T47D (cell line): ENCODE results near the gene LTBP1.
A peak's percentile ranks its signal among the peaks of the same experiment; 100 is the strongest.
"Not testable (repeated sequence)": the region's sequence is repeated elsewhere in the genome, so short reads cannot be mapped to it uniquely, and the experiment has no call there.

ENCODE experiments used
- DNase-seq, 2 experiments: peaks; one replicate each; pipeline versions ENCODE4 v3.0.0 to v3.0.0-alpha.2; 2011 to 2012; ENCODE audit warnings: low read depth in 1 of 2, low spot score in 1 of 2
- JUND ChIP-seq: IDR thresholded peaks from 2 replicates; pipeline ENCODE4 v1.6.1; 2012; ENCODE audit warnings: low read depth
- in situ Hi-C: cut with HindIII; loops from 2 replicates; pipeline ENCODE4 v1.10.0; 2016; ENCODE audit warnings: low sequenced_read_pairs, low pct_unique_long_range_greater_than_20kb

The LTBP1 gene

DNA sequence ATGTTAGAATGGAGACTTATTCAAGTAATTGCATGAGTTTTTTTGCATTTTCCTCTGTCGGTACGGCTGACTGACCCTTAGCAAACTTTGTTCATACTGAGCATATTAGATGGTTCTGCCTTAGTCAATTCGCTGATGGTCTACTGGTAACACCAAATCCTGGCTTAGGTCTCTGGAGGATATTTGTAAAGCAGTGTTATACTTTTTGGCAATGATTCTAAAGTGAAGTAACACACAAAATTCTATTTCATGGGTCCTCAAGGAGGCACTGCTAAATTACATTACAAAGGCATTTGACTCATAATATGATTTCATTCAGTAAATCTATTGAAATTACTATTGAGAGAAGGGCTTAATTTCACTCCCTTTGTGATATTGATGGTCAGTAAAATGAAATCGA lies 282.9 kb downstream of the LTBP1 start:
- no peak for TF ChIP-seq JUND
- in situ Hi-C loops = no loop called here
- no peak for DNase-seq

DNA sequence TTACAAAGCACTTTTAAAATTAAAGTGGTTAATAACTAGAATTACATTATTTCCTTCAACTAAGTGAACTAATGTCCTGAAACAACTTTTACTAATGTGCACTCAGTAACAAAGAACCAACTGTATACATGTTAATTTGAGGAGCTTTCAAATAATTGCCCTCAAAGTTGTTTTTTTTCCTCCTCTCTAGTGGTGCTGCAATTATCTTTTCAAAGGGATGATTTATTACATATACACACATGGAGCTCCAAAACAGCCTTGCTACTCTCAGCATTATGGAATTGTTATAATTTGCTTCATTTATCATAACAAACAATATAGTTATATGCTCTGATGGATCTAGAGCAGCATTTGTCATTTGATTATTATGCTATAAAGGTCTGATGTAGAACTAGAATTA lies 283.4 kb downstream of the LTBP1 start:
- TF ChIP-seq JUND = no peak
- in situ Hi-C loops = no loop called here
- DNase-seq = no peak

DNA sequence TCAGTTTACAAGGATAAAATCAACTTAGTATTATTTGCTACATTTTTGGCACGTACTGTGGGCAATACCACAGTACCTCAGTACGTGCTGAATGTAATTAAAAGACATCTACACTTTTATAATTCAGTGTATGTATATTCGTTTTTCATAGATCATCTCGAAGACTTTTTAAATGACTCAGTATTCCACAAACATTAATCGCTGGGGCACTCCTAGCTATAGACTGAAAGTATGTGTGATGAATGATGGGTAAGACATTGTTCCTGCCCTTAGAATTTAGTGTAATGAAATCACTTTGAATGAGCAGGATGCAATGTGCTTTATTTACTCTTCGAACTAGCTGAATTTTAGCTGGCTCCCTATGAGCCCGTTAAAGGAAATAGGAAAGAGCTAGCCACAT lies 284.1 kb downstream of the LTBP1 start:
- no peak for DNase-seq
- TF ChIP-seq JUND = no peak
- in situ Hi-C loops = no loop called here

DNA sequence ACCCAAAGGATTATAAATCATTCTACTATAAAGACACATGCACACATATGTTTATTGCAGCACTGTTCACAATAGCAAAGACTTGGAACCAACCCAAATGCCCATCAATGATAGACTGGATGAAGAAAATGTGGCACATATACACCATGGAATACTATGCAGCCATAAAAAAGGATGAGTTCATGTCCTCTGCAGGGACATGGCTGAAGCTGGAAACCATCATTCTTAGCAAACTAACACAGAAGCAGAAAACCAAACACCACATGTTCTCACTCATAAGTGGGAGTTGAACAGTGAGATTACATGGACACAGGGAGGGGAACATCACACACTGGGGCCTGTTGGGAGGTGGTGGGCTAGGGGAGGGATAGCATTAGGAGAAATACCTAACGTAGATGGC lies 288.8 kb downstream of the LTBP1 start:
- DNase-seq, in situ Hi-C loops: not testable (repeated sequence)

DNA sequence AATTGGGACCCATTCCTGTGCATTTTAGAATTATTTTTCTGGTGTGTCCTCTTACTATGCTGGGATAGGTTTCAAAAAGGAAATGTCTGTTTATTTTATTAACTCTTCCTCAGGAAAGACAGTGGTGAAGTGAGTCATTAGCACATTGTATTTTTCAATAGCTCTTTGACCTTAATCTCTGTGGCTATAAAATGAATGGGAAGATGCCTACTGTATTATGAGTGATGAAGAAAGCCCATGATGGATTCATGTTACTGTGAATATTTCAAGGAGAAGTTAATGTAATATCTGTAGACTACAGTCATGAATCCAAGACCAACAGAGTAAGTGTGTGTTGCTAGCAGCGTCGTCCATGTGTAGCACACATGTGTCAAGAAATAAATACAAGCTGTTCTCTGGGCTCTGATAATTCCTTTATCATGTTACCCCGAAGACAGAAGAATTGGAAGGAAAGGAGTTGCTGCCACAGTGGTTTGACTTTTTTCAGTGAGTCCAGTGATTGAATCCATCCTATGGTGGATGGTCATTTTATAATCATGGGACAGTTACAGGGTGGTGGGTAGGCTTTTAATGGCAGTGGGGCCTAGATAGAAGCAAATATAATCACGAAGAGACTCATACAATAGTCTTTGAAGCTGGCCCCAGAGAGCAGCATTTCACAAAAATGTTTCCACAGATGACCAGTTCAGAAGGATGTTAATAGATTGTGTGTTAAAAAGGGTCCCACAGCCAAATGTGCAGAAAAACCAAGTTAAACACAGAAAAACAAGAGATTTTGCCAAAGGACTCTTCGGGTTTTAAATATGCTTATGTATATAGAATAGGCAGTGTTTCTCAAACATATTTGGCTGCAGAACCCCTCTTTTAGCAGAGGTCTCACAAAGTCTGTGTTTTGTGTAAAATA lies 290.0 kb downstream of the LTBP1 start:
- in situ Hi-C loops = no loop called here
- no peak for TF ChIP-seq JUND
- no peak for DNase-seq

DNA sequence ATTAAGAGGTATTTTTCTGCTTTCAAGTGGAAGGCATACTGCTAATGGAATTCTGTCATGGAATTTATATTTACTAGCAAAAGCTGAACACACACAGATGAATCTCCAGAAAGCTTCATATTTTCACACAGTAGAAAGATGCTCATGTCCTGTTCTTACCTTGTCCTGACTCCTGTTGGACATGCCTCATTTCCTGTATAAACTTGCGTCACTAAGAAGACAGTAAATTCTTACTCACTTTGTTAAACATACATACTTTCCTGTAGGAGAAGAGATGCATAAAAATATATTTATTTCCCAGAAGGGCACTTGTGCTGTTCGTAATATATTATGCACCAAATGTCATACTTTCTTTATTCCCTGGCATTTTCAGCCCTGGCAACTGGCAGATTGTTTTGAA lies 291.4 kb downstream of the LTBP1 start:
- no peak for DNase-seq
- in situ Hi-C loops = no loop called here
- no peak for TF ChIP-seq JUND

DNA sequence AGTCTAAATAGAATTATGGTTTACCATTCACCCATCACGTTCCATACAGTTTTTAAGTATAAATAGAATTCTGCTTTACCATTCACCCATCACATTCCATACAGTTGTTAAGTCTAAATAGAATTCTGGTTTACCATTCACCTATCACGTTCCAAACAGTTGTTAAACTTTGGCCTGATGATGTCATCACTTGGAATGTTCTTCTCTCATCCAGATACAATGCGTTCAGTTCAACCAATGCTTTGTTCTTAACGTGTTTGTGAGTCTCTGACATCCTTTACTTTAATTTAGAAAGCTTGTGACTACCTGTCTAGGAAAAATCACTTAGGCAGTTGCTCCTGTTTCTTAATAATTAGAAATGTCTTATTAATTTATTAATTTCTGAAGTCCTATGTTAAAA lies 293.4 kb downstream of the LTBP1 start:
- in situ Hi-C loops = no loop called here
- no peak for TF ChIP-seq JUND
- no peak for DNase-seq

DNA sequence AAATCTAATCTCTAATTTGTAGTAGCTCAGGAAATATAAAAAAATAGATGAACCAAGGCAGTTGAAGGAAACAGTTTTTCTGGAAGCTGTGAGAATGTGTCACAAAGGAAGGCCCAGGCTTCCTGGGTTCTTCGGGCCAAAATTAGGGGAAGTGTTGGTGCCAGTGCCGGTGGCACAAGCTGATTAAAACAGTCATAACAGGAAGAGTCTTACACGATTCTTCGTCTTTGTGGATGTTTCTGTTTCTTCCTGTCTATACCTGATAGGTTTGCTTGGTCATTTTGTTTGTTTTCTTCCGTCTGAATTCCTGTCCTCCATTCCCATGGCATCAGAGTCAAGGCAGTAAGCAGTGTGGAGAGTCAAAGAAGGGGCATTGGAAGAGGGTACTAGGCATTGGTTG lies 294.3 kb downstream of the LTBP1 start:
- no peak for TF ChIP-seq JUND
- in situ Hi-C loops = no loop called here
- no peak for DNase-seq

DNA sequence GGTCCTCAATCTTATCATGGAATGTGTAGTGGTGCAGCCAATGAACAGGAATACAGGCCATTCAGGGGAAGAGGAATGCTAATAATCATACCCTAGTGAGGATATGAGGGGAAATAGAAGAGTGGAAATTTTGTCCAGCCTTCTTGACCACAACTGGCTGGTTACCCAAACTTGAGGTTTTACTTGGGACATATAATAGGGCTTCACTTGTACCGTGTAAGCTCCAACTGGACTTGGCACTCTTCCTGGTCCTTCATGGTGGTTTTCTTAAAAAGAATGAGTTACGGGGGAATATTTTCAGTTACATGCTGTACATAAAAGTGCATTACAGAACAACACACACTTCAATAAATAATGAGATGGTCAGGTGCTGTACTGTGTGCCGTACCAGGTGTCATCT lies 294.8 kb downstream of the LTBP1 start:
- in situ Hi-C loops = no loop called here
- TF ChIP-seq JUND = no peak
- DNase-seq = no peak

DNA sequence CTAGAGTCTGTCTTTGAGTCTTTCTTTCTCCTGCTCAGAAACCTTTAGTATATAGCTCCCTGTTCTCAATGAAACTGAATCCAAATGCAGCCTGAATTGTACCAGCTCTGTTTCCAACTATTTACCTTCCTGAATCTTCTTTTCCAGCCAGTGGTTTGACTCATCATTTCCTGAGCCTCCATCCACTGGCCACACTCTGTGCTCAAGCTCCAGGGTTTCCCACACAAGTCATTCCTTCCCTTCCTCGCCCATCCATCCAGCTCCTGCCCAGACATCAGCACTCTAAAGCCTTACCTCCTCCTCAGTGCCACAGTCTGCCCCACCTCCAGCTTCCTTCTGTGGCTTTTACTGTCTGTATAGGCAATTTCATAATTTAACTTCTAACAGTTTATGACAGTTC lies 296.1 kb downstream of the LTBP1 start:
- no peak for DNase-seq
- no peak for TF ChIP-seq JUND
- in situ Hi-C loops = no loop called here

DNA sequence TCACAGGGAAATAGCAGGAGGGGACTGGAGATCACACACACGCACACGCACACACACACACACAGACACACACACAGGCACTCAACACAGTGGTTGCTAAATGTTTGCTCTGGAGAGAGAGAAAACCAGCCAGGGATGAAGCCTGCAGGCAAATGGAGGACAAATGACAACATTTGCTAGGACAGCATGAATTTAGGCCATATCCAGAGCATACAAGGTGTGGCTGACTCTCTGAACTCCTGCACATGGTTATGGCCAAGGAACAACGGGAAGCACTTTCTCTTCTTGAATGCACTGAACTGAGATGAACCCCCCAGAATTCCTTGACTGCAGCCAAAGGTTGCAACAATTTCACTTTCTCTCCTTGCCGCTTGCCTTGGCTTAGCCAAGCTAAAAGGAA lies 299.7 kb downstream of the LTBP1 start:
- in situ Hi-C loops = no loop called here
- TF ChIP-seq JUND = no peak
- peak in 1 of 2 experiments; percentile 57 for DNase-seq

DNA sequence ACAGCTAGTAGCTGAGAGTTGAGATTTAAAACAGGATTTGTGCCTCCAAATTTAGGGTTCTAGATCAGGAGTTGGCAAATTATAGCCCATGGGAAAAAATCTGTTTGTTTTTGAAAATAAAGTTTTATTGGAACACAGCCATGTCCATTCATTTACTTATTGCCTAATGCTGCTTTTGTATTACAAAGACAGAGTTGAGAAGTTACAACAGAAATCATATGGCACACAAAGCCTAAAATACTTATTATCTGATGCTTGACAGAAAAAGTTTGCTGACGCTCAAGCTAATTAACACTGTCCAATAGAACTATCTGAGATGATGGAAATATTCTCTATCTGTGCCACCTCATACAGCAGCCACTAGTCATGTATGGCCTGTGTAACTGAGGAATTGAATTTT lies 300.6 kb downstream of the LTBP1 start:
- DNase-seq = no peak
- no peak for TF ChIP-seq JUND
- in situ Hi-C loops = no loop called here

DNA sequence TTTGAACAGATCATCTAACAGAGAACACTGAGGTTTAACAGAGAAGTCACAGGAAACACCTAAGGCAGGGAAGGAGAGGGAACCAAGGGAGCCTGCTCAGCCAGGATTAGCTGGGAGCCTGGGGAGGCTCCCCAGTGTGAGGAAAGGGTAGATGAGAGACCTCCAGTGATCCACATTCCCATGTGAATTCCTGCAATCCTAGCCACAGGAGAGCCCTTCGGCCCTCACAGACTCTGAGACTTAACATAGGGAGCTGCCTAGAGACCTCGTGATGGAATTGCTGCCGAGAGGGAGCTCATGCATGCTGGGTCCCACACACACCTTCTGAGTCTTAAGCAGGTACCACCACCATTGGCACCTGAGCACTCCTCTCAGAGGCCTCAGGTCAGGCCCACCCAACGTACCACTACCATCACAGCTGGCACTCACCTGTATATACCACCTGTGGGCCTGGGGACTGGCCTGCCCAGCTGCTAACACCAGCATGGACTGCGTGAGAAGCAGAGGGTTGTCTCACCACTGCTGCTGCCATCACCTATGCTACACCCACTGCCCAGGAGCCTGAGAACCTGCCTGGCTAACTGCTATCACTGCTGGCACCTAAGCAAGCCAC lies 303.8 kb downstream of the LTBP1 start:
- in situ Hi-C loops = no loop called here
- no peak for DNase-seq
- no peak for TF ChIP-seq JUND
